Psoas muscle (tissue), 8 donors: ENCODE data around the gene TRIM38. TPM values are rescaled to one million over a fixed set of nuclear protein-coding genes. Genes with fewer than 3 reads are reported as not detected.

Experiments
- ATAC-seq, 4 donors: fragments of 200-7000 bp; cut with Tn5 transposase; one replicate each; pipeline ENCODE4 v1.9.1; 2020; ENCODE audit warnings: moderate library complexity in 3 of 4, mild to moderate bottlenecking in 2 of 4
- DNase-seq, 2 donors: peaks; one replicate each; pipeline ENCODE4 v3.0.0-alpha.2; 2020
- H3K27ac ChIP-seq: fragments of 200-600 bp; one replicate; pipeline ENCODE4 v1.8.0; 2022
- H3K27me3 ChIP-seq, 3 donors: fragments of 200-600 bp in 1 of 3; one replicate each; pipeline versions ENCODE4 v1.6.1 to v1.8.0; 2013 to 2022; ENCODE audit warnings: low read length in 2 of 3, mild to moderate bottlenecking in 2 of 3, moderate library complexity in 1 of 3; ENCODE audit not compliant: insufficient read depth in 3 of 3
- H3K36me3 ChIP-seq, 2 donors: fragments of 200-600 bp in 1 of 2; one replicate each; pipeline versions ENCODE4 v1.6.1 to v1.8.0; 2013 to 2022; ENCODE audit warnings: low read depth in 1 of 2, mild to moderate bottlenecking in 1 of 2, moderate library complexity in 1 of 2; ENCODE audit not compliant: insufficient read depth in 1 of 2
- H3K4me1 ChIP-seq: fragments of 200-600 bp; one replicate; pipeline ENCODE4 v1.8.0; 2022
- H3K4me3 ChIP-seq: fragments of 200-600 bp; one replicate; pipeline ENCODE4 v1.8.0; 2022; ENCODE audit warnings: mild to moderate bottlenecking
- H3K9me3 ChIP-seq: fragments of 200-600 bp; one replicate; pipeline ENCODE4 v1.8.0; 2022
- WGBS, 3 donors: extraction: QIAGEN DNeasy Blood & Tissue Kit; methylation state at CpG; one replicate each; pipeline versions ENCODE4 v1.1.6 to v1.1.7; 2013; 5-methylcytosine and 5-hydroxymethylcytosine counted together
- intact Hi-C, 2 donors: fragments of 100-400 bp; cut with DNase I; formaldehyde crosslinking; loops; one replicate each; pipeline versions ENCODE4 v1.11.0 to v1.14.2; 2022
- polyA plus RNA-seq, 3 donors: library from polyadenylated mRNA; stranded (reverse); fragments of 200-250 nt; gene quantifications; one replicate each; pipeline ENCODE4 v1.2.3, GENCODE V29; 2013
- total RNA-seq, 4 donors: library from RNA; stranded (reverse); fragmentation: NEBNext Ultra II Directional in 2 of 4; extraction: Animal tissue kit (Norgen Biotek cat#: 25700) in 2 of 4; gene quantifications; one replicate each; pipeline versions ENCODE4 v1.2.1 to v1.2.4, GENCODE V29; 2021 to 2023
- TF ChIP-seq, protein P1 (sequence below): fragments of 200-600 bp; IDR thresholded peaks from one replicate; pipeline ENCODE4 v1.8.0; 2022; ENCODE audit warnings: antibody characterized with exemption
- donor health status: healthy with polysubstance abuse.
- donor health status: DM: no; HTN: no; CAD: no; lungs with moderate emphysema.
- donor health status: Bipolar disorder and iron deficiency.
- donor health status: healthy.
- donor health status: DM: yes; HTN: yes; CAD: no.
- donor health status: DM: no; HTN: no; CAD: no.
- donor health status: DM: no; HTN: no; CAD: no.
- donor health status: DM: yes; HTN: yes; CAD: no.

The TRIM38 gene
- total and polyA plus RNA-seq, 7 donors: 1.4 to 7.3 (median 4.7) TPM

DNA sequence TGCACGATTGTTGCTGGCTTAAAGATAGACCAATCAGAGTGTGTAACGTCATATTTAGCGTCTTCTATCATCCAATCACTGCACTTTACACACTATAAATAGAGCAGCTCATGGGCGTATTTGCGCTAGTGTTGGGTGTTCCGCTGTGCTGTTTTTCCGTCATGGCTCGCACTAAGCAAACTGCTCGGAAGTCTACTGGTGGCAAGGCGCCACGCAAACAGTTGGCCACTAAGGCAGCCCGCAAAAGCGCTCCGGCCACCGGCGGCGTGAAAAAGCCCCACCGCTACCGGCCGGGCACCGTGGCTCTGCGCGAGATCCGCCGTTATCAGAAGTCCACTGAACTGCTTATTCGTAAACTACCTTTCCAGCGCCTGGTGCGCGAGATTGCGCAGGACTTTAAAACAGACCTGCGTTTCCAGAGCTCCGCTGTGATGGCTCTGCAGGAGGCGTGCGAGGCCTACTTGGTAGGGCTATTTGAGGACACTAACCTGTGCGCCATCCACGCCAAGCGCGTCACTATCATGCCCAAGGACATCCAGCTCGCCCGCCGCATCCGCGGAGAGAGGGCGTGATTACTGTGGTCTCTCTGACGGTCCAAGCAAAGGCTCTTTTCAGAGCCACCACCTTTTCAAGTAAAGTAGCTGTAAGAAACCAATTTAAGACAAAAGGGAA is 57.9 kb downstream of the TRIM38 start:
- Histone ChIP-seq H3K9me3 (no peaks in the 10 kb centered on the region), H3K4me1 (peaks cover 7% of the 10 kb centered on the region), H3K27ac (peak overlapping the region; percentile 90), H3K36me3 (no peaks in the 10 kb centered on the region), H3K4me3 (peak overlapping the region; percentile 83), H3K27me3 (peaks cover 0 to 25% (median 2%) of the 10 kb centered on the region in 3 donors)
- 0 to 1% (median 0%) methylated on average over 45 of the region's 45 CpGs for WGBS, 3 donors
- peak; percentile 76 to 82 (median 80) for ATAC-seq
- TF ChIP-seq, protein P1, sequence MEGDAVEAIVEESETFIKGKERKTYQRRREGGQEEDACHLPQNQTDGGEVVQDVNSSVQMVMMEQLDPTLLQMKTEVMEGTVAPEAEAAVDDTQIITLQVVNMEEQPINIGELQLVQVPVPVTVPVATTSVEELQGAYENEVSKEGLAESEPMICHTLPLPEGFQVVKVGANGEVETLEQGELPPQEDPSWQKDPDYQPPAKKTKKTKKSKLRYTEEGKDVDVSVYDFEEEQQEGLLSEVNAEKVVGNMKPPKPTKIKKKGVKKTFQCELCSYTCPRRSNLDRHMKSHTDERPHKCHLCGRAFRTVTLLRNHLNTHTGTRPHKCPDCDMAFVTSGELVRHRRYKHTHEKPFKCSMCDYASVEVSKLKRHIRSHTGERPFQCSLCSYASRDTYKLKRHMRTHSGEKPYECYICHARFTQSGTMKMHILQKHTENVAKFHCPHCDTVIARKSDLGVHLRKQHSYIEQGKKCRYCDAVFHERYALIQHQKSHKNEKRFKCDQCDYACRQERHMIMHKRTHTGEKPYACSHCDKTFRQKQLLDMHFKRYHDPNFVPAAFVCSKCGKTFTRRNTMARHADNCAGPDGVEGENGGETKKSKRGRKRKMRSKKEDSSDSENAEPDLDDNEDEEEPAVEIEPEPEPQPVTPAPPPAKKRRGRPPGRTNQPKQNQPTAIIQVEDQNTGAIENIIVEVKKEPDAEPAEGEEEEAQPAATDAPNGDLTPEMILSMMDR: no peak
- intact Hi-C loops: loop anchor here in 1 of 2 donors (10.0 kb wide), 2 partner anchors 514 to 1114 kb away; partner anchors contain the start of gene HMGN4
- peak; percentile 74 to 86 for DNase-seq

DNA sequence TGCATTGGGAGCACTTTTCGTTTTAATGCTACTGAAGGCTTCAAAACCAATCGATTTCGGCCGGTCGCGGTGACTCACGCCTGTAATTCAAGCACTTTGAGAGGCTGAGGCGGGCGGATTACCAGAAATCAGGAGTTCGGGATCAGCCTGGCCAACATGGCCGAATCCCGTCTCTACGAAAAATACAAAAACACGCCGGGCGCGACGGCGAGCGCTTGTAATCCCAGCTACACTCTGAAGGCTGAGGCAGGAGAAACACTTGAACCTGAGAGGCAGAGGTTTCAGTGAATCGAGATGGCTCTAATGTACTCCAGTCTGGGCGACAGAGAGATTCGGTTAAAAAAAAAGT is 58.4 kb downstream of the TRIM38 start:
- H3K9me3 ChIP-seq: no peaks in the 10 kb centered on the region
- H3K4me1 ChIP-seq: peaks cover 12% of the 10 kb centered on the region
- H3K27me3 ChIP-seq: peaks cover 0 to 30% (median 2%) of the 10 kb centered on the region in 3 donors
- no peaks in the 10 kb centered on the region for H3K36me3 ChIP-seq
- 0% methylated on average over 23 of the region's 23 CpGs for WGBS, 3 donors
- H3K4me3 ChIP-seq: peak overlapping the region; percentile 83
- DNase-seq: peak; percentile 62 to 78
- peak overlapping the region; percentile 90 for H3K27ac ChIP-seq
- intact Hi-C loops: loop anchor here in 1 of 2 donors (10.0 kb wide), 2 partner anchors 514 to 1114 kb away; partner anchors contain the start of gene HMGN4
- ATAC-seq: peak; percentile 9 to 49 (median 30)
- TF ChIP-seq, protein P1: no peak

DNA sequence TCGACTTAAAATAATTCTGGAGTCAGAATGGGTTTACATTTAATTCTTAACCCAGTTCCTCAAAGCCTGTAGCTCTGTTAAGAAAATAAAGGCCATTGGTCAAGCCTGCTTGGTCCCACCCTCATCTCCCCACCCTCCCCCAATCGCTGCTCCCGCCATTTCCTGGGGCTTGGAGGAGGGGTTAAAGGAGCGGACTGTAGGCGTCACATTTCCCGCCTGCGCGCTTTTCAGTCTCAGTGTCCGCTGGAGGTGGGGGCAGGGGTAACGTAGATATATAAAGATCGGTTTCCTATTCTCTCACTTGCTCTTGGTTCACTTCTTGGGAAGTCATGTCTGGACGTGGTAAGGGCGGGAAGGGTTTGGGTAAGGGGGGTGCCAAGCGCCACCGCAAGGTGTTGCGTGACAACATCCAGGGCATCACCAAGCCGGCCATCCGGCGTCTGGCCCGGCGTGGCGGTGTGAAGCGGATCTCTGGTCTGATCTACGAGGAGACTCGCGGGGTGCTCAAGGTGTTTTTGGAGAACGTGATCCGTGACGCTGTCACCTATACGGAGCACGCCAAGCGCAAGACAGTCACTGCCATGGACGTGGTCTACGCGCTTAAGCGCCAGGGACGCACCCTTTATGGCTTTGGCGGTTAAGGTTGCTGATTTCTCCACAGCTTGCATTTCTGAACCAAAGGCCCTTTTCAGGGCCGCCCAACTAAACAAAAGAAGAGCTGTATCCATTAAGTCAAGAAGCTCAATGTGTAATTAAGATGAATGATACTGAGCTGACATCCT is 58.9 kb downstream of the TRIM38 start:
- Histone ChIP-seq H3K9me3 (no peaks in the 10 kb centered on the region), H3K36me3 (no peaks in the 10 kb centered on the region), H3K27me3 (peaks cover 0 to 27% (median 5%) of the 10 kb centered on the region in 3 donors), H3K4me3 (peak overlapping the region; percentile 83), H3K27ac (peak overlapping the region; percentile 90), H3K4me1 (peaks cover 13% of the 10 kb centered on the region)
- TF ChIP-seq, protein P1: no peak
- WGBS, 3 donors: 0 to 1% (median 1%) methylated on average over 39 of the region's 39 CpGs
- peak; percentile 86 to 92 for DNase-seq
- intact Hi-C loops: loop anchor here in 1 of 2 donors (10.0 kb wide), 2 partner anchors 513 to 1113 kb away; partner anchors contain the start of gene HMGN4
- ATAC-seq: peak; percentile 81 to 85 (median 83)

DNA sequence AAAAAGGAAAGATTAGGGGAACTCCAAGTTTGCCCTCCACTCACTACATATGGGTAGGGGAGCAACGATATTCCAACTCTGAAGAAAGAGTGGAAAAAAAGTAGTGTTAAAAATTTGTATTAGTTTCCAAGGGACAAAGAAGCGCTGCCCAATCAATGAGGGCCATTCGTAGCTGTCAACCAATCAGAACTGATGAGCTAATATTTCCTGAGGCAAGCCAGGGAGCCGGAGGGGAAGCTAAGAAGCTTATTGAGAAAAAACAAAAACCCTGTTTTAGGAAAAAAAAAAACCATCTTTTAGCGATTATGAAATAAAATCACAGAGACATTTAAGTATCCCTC is 59.5 kb downstream of the TRIM38 start:
- ATAC-seq (peak; percentile 29 to 50 (median 34)), DNase-seq (no peak)
- intact Hi-C loops: loop anchor here in 1 of 2 donors (10.0 kb wide), 2 partner anchors 513 to 1113 kb away; partner anchors contain the start of gene HMGN4
- Histone ChIP-seq H3K27ac (peak overlapping the region; percentile 90), H3K36me3 (no peaks in the 10 kb centered on the region), H3K27me3 (peaks cover 0 to 21% (median 5%) of the 10 kb centered on the region in 3 donors), H3K4me3 (peak overlapping the region; percentile 83), H3K9me3 (no peaks in the 10 kb centered on the region), H3K4me1 (peaks cover 13% of the 10 kb centered on the region)
- WGBS, 3 donors: 0 to 2% (median 0%) methylated on average over 5 of the region's 5 CpGs
- TF ChIP-seq, protein P1: no peak
